T follicular helper cell (primary cell): ENCODE measurements around the gene GFPT1.
"Not testable (repeated sequence)": the region's sequence is repeated elsewhere in the genome, so short reads cannot be mapped to it uniquely, and the experiment has no call there.

Experiments
- DNase-seq: peaks from one replicate; pipeline ENCODE4 v3.0.0-alpha.2; 2020; ENCODE audit warnings: low read depth

The GFPT1 gene

DNA sequence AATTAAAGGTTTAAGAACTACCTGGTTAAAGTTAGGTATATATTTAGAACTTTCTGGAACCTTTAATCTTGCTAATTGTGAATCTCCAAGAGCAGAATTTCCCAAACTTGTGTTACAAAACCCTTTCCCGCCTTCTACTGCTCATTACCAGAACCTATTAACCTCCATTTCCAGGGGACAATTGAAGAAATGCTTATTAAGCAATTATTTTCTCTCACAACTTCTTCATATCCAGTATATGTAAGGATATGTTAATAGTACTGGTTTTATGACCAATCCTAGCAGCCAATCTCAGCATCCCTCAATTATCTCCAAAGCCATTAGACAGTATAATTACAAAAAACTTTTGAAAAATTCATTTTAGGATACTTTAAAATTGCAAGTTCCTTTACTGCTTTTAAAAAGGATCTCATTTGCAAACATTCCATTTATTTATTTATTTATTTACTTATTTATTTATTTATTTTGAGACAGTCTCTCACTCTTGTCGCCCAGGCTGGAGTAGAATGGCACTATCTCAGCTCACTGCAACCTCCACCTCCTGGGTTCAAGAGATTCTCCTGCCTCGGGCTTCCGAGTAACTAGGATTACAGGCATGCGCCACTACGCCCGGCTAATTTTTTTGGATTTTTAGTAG lies 3.7 kb downstream of the GFPT1 start:
- DNase-seq = no peak

DNA sequence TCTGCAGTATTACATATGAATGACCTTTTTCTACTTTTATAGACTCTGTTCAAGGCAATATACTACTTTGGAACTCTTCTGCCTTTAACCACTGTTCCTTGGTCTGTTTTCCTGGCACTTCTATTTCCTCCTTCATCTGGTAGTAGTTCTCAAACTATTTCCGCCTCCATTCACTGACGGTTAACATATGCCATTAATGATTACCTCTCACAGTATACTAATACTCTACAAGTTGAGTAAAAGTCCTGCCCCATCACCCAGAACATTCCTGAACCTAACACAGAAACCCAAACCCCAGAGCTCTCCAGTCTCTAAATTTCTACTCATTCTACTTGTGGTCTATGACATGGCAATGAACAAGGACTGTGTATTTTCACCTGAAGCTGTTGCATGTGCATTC lies 4.5 kb downstream of the GFPT1 start:
- no peak for DNase-seq

DNA sequence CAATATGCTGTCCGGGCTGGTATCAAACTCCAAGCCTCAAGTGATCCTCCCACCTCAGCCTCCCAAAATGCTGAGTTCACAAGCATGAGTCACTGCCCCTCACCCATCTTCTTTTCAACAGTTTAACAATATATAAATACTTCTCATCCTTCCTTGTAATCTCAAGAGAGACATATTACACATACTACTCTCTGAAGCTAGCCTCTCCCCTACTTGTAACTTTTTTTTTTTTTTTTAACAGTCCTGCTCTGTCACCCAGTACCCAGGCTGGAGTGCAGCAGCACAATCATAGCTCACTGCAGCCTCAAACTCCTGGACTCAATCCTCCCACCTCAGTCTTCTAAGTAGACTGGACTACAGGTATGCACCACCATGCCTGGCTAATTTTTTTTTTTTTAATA lies 5.7 kb downstream of the GFPT1 start:
- DNase-seq = no peak

DNA sequence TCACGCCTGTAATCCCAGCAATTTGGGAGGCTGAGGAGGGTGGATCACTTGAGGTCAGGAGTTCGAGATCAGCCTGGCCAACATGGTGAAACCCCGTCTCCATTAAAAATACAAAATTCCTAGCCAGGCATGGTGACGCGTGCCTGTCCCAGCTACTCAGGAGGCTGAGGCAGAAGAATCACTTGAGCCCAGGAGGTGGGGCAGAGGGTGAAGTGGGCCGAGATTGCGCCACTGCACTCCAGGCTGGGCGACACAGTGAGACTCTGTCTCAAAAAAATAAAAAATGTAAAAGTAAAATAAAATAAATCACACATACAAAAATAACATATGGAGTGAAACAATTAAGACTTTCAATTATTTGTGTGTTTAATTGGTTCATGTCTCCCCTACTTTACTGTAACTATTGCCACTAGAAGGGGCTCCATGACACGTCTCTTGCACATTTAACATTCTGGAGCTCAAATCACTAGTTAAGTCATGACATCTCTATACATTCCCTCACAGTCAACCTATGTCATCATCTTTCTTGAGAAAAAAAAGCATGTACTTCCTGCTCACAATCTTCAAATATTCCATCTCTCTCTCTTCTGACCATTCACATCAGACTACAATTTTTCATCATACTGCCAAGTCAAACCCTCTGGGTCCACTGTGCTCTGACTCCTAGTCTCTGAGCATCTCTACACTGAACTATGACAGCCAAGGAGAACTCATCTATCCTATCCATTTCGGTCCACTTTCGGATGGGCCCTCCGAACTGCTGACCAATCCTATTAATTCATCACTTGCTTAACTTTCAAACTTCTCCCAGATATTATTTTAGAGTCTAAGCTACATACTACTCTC lies 6.7 kb downstream of the GFPT1 start:
- DNase-seq = no peak

DNA sequence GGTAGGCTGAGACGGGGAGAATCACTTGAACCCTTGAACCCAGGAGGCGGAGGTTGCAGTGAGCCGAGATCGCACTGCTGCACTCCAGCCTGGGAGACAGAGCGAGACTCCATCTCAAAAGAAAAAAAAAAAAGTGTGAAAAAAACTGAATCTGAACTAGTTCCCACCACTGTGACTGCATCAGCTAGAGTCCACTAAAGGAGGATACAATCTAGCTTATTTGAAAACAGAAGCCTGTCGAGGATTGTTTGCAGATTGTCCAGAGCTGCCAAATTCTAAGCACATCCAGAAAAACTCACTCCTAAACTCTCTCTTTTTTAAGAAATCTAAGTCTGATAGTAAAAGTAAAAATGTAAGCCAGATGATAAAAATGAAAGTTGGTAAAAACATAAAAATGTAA lies 10.6 kb downstream of the GFPT1 start:
- DNase-seq = no peak

DNA sequence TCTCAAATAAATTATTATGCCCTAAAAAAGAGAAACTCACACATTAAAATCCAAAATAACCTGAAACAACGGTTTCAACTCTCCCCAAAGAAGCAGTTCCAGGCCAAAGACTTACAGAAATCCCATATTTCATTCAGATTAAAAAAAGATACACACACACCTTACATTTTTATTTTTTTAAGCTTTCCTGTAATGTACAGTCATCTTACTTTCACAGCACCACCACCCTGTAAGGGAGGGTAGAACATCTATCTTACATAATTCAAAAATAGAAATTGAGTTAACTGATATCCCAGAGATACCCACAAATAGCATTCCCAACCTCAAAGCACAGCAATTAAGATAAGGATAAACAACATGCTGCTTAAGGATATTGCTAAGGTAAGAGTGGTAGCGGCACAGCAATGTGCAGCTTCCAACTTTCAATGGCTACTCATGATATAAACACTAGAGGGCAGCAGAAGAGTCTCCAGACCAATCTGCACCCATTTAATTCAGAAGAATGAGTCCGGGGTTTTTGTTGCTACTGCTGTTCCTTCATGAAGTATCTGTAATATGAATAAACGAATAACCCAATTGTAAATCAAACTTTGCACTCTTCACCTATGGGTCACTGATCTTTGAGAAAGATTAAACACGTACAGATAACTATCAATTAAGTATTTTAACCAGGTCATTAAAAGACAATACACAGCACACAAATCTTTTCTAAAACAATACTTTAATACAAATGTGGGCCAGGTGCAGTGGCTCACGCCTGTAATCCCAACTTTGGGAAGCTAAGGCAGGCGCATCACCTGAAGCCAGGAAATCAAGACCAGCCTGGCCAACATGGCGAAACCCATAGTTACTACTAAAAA lies 11.3 kb downstream of the GFPT1 start:
- DNase-seq = no peak

DNA sequence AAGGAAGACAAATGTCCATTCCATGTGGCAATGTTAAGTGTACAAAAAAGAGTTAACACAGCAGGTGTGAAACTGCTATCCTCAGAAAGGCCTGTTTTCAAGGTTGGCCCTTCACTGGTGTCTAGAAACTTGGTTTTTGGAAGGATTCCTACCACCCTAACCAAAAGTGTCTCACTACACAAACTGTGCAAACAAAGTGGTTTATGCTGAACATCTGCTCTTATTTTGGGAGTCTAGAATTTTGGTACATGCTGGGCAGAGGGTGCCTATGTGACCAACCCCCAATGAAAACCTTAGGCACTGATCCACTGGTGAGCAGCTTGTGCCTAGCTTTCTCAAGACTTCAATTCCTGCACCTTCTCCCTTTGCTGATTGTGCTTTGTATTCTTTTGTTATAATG lies 14.3 kb downstream of the GFPT1 start:
- DNase-seq = no peak

DNA sequence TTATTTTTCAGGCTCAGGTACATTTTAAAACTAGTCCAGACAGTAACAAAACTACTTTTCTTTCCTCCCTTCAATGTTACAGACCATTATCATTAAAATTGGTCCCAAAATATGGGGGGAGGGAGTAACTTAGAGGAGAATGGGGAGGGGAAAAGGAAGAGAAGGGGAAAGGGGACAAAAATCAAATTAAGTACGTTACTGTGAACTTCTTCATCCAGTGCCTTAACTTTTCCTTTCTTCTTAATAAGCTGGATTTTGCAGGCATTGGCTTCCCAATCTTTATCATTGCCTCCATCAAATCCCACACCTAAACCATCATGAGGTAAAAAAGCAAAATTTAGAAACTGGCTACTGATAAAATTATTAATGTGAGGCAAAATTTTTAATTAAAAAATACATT lies 17.2 kb downstream of the GFPT1 start:
- DNase-seq = no peak

DNA sequence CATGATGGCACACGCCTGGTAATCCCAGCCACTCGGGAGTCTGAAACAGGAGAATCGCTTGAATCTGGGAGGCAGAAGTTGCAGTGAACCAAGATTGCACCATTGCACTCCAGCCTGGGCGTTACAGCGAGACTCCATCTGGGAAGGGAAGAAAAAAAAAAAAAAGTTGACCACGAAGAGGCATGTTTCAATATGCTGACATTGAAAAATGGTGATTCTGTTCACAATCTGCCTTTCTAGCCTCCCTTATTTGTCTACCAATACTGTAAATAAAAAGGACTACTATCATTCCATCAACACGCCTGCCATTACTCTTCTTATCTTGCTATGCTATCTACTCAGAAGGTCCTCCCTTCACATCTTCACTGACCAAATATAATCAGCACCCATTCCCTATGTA lies 18.4 kb downstream of the GFPT1 start:
- DNase-seq = no peak

DNA sequence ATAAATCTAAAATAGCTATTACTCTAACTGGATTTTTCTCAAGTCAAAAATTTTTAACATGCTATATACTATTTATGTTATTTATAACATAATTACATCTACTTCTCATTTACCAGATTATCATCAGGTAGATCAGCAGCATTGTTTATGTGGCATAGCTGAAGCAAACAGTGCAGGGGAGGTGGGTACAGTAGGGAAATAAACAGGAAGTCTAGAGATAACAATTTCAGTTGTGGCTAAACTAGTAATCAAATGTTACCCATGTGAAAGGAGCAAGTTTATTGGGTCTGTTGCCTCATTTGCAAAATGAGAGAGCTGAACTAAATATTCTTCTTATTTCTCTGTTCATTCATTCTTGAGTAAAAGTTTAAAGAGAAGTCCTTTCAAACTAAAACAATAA lies 27.7 kb downstream of the GFPT1 start:
- DNase-seq = no peak

DNA sequence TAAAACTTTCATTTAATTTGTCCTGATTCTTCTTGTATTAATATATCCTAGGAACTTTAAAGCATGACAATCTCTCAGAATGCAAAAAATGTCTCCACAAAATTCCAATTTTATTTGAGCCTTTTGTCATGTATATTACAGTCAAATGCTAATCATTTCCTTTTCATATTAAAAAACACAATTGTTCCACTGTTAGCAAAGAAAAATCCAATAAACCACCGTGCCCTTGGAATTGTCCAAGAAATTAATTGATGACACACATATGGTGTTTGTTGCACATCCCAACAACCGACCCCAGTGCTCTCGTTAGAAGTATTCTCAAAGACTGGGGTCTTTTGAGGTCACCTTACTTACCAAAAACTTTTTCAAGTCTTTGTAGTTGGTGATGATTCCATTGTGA lies 28.1 kb downstream of the GFPT1 start:
- no peak for DNase-seq

DNA sequence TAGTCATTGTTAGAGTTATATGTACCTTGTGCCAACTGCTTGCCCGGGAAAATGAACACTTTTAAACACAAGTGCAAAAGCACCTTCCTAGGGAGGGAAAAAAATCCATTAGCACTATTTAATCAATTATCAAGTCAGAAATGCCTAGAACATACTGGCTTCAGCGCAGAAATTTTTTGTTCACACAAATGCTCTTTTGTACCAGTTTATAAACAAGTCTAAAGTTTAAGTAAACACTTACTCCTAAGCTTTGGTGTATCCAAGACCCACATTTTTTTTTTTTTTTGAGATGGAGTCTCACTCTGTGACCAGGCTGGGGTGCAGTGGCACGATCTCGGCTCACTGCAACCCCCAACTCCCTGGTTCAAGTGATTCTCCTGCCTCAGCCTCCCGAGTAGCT lies 30.6 kb downstream of the GFPT1 start:
- DNase-seq = no peak

DNA sequence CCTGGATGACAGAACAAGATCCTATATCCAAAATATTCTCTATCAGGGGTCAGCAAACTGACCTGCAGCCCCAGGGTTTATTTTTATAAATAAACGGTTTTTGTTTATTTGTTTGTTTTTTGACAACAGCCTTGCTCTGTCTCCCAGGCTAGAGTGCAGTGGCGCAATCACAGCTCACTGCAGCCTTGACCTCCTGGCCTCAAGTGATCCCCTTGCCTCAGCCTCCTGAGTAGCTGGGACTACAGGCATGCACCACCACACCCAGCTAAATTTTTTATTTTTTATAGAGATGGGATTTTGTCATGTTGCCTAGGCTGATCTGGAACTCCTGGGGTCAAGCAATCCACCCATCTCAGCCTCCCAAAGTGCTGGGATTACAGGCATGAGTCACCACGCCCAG lies 32.1 kb downstream of the GFPT1 start:
- not testable (repeated sequence) for DNase-seq

DNA sequence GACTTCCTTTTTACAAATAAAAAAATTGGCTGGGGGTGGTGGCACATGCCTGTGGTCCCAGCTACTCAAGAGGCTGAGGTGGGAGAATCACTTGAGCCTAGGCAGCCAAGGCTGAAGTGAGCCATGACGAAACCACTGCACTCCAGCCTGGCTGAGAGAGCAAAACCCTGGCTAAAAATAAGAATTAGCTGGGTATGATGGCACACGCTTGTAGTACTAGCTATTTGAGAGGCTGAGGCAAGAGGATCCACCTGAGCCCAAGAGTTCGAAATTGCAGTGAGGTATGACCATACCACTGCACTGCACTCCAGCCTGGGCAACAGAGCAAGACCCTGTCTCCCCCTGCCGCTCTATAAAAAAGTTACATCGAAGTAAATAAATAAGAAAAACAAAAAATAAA lies 33.7 kb downstream of the GFPT1 start:
- DNase-seq = no peak

DNA sequence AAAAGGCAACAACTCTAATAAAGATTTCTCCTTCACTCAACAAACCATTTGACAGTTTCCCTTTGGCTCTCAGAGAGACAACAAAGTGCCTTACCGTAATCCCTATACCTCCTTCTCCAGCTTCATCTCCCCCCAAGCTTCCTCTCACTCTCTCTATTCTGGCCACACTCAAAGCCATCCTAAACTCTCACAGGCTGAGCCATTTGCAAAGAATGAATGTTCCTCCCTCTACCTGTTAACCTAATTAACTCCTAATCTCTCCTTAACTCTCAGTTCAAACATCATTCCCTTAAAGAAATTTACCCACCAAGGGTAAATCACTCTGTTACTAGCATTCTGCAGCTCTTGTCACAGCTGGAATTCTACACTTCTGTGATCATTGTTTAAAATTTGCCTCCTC lies 38.2 kb downstream of the GFPT1 start:
- no peak for DNase-seq

DNA sequence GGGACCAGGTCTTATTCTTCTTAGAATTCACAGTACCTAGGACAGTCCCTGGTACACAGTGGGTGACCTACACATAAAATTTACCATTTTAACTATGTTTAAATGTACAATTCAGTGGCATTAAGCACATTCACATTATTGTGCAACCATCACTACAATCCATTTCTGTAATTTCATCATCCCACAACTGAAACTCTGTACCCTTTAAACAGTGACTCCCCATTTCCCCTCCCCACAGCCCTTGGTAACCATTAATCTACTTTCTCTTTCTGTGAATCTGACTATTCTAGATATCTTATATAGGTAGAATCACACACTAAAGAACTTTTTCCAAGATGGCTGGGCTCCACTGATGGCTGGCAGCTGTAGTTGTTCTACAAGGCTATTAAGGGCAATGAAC lies 41.6 kb downstream of the GFPT1 start:
- DNase-seq = no peak

DNA sequence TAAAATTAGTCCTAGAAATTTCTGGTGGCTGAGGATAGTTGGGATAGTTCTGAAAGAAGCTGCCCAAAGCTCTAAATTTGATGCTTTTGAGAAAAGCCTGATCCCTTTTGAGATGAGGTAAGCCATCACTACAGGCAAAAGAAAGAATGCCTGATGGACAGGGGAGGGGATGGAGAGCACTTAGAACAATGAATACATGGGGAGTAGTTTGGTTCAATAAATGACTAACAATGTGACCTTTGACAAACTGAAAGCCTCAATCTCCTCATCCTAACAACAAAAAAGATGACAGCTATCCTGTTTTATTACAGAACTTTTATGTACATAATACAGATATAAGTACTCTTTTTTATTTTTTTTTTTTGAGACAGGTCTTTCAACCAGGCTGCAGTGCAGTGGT lies 42.7 kb downstream of the GFPT1 start:
- DNase-seq = no peak

DNA sequence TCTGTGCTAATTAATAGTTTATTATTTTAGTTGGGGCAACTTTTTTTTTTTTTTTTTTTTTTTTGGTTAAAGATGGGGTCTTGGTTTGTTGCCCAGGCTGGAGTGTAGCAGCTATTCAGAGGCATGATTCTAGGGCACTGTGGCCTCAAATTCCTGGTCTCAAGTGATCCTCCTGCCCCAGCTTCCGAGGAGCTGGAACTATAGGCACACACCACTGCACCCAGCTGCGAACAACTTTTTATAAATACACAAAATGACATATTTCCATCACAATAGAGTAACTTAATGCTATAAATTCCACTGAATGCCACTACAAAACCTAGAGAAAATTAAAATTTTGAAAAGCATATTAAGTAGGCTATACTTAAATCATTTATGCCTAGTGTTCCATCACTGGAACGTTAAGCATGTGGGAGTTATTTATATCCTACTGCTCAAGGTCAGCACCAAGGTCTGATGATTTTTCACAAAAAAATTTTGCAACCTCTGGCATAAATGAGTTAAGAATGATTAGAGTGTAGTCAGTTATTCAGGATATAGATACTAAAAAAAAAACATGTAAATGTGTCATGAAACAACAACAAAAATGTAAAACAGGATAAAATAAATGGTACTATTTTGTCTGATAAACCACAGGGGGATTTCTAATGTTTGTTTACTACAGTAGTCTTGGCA lies 46.8 kb downstream of the GFPT1 start:
- no peak for DNase-seq

DNA sequence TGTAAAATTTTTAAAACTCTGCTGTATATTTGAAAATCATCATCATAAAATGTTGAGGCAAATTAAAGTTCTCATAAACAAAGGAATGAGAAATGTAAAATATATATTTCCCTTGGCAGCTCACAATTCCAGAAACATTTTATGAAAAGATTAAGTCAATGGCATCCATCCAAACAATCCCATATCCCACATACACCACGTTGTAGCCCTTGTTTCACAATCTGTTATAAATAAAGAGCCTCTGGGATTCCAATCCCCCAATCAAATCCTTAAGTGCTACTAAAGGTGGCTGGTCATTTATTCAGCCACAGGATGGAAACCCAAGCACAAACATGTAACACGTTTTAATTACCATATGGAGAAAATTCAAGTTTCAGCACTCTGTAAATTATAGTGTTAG lies 51.7 kb downstream of the GFPT1 start:
- DNase-seq = no peak

DNA sequence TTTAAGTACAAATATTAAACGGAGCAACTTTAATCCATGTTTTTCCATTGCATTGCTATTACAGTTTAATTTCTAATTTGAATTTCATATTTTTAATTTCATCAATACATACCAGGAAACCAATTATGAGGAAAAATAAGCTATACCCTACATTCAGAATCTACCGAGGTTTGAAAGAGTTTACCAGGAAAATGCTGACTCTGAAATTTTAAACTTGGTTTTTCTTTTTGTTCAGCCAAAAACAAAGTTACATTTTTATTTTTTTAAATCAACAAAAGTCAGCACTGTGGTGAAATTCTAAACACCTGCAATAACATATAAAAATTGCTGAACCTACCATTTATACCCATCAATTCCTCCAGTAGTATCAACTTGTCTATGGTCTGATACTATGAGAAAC lies 53.7 kb downstream of the GFPT1 start:
- DNase-seq = no peak

DNA sequence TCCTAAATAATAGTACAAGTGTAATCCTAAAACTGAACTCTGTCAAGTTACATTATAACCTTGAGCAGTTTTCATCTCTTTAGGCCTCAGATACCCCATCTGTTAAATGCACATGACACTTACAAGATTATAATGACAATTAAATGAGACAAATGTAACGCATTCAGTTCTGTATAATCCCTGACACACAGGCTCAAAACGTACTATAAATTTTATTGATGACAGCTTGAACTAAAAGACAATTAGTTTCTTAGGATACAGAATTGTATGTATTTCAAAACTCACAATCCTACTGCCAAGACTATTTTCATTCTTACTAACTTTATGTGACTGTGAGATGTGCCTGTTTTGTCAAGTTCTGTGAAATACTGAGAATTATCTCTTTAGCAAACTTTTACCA lies 56.2 kb downstream of the GFPT1 start:
- DNase-seq = no peak

DNA sequence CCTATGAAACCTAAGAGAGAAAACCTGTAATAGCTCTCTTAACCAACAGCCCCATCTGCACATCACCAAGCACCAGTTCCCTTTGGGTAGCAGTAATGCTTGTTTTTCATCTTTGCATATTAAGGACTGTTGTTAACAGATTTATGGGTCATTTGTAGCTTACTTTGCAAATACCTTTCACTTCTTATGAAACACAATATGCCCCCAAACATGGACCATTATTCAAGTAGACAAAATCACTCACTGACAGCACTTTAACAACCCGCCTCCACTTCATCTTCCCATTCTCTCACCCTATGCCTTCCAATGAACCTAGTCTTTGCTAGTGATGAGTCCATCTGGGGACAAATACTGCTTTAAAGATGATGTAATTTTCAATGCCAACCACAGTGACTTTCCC lies 64.4 kb downstream of the GFPT1 start:
- DNase-seq = no peak
